Stimulated activated naive CD8-positive, alpha-beta T cell treated with anti-CD3 and anti-CD28 coated beads, Interleukin-15, amount 100 ng/mL, for 72 hours (primary cell): ENCODE data around the gene CCDC92B.
"Not testable (repeated sequence)": the region's sequence is repeated elsewhere in the genome, so short reads cannot be mapped to it uniquely, and the experiment has no call there.

Experiments
- ATAC-seq: fragments of 150-1000 bp; cut with Tn5 transposase; 2 replicates; pipeline ENCODE4 v1.10.0; 2021; ENCODE audit warnings: mild to moderate bottlenecking, moderate library complexity
- DNase-seq, 2 donors: peaks; one replicate each; pipeline ENCODE4 v3.0.0; 2021 to 2022
- H3K27ac Mint-ChIP-seq, 2 donors: one replicate each; pipeline ENCODE4 v1.8.0; 2022; ENCODE audit warnings: mild to moderate bottlenecking in 2 of 2, mixed read lengths in 2 of 2, moderate library complexity in 2 of 2
- H3K27me3 Mint-ChIP-seq: one replicate; pipeline ENCODE4 v1.8.0; 2022; ENCODE audit warnings: mixed read lengths
- H3K4me1 Mint-ChIP-seq: one replicate; pipeline ENCODE4 v1.8.0; 2022; ENCODE audit warnings: mild to moderate bottlenecking, mixed read lengths
- H3K4me3 Mint-ChIP-seq, 2 donors: one replicate each; pipeline ENCODE4 v1.8.0; 2022; ENCODE audit warnings: mild to moderate bottlenecking in 2 of 2, mixed read lengths in 2 of 2, moderate library complexity in 1 of 2
- H3K9me3 Mint-ChIP-seq, 2 donors: one replicate each; pipeline ENCODE4 v1.8.0; 2022; ENCODE audit warnings: mixed read lengths in 2 of 2

CCDC92B gene

DNA sequence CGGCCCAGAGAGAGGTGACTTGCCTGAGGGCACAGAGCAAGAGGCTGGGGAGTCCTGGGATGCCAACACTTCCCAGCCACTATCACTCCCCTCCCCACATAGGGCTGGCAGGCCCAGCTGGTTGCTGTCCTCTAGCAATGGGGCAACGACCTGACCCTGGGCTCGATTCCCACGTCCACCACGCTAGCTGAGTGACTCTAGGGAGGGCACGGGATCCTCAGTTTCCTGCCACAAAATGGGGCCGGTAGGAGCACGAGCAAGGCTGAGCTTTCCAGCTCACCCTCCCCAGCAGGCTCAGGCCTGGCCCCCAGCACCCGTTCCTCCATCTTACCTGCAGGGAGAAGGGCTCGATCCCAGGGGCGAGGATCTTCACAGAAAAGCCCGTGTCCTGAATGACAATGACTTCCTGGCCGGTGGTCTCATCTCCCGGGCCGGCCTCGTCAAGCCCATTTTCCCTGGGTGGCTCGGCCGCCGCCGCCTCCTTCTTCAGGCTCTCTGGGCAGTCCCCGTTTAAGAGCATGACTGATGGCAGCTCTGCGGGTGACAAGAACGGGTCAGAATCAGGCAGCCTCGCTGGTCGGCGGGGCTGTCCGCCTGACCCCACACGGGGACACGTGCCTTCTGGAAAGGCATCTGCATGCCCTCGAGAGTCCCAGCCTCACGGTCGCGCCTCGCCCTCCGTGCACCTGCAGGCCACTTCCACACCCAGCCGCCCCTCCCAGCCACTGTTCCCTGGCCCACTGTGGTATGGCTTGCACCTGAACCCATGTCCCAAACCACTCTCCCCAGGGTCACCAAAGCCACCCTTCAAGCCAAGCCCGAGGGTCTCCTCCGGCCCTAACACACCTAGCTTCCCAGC lies 45.2 kb downstream of the CCDC92B start:
- peaks cover 41% of the 10 kb centered on the region for H3K4me1 Mint-ChIP-seq
- peak overlapping the region in 1 of 2 donors; percentile 51 for H3K27ac Mint-ChIP-seq

DNA sequence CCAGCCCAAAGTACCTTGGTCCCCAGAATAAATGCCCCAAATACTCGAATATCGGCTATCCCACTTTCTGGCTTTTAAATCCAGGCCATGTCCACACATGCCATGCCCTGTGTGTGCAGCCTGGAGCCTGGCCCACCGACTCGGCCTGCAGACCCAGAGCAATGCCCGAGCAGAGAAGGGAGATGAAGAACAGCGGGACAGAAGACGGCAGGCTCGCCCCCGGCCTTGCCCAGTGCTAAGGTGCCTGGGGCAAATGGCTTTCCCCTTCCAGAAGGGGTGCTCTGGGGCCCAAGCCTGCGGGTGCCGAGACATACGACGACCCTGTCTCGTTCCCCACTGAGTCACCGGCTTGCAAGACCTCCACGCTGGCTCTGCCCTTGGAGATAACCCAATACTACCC lies 45.8 kb downstream of the CCDC92B start:
- H3K27ac Mint-ChIP-seq: no peak overlapping the region
- H3K4me3 Mint-ChIP-seq: no peak overlapping the region
- H3K4me1 Mint-ChIP-seq: peaks cover 34% of the 10 kb centered on the region
- no peak for DNase-seq
- H3K27me3 Mint-ChIP-seq: no peaks in the 10 kb centered on the region
- no peaks in the 10 kb centered on the region for H3K9me3 Mint-ChIP-seq
- ATAC-seq: no peak

More for the DNA sequence above, 45.2 kb downstream of the CCDC92B start:
- Mint-ChIP-seq H3K4me3 (no peak overlapping the region), H3K9me3 (no peaks in the 10 kb centered on the region), H3K27me3 (no peaks in the 10 kb centered on the region)
- no peak for ATAC-seq
- no peak for DNase-seq

DNA sequence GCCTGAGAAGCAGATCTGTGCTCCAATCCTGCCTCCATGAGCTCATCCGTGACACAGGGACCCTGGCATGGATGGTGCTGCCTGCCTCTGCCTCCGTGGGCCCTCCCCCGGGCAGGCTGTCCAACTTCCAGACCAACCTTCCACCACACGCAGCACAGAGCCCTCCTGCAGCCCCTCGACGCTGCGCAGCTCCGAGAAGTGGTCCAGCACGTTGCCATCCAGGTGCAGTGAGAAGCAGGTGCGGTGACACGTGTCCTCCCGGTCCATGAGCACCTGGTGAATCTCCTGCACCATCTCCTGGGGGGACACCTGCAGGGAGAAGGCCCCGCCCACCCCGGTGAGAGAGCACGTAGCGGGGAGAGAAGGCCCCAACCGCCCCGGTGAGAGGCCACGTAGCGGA lies 46.3 kb downstream of the CCDC92B start:
- Mint-ChIP-seq H3K4me3 (no peak overlapping the region), H3K27me3 (no peaks in the 10 kb centered on the region), H3K27ac (peak overlapping the region in 1 of 2 donors; percentile 34), H3K9me3 (no peaks in the 10 kb centered on the region), H3K4me1 (peaks cover 30% of the 10 kb centered on the region)
- DNase-seq (no peak), ATAC-seq (no peak)

DNA sequence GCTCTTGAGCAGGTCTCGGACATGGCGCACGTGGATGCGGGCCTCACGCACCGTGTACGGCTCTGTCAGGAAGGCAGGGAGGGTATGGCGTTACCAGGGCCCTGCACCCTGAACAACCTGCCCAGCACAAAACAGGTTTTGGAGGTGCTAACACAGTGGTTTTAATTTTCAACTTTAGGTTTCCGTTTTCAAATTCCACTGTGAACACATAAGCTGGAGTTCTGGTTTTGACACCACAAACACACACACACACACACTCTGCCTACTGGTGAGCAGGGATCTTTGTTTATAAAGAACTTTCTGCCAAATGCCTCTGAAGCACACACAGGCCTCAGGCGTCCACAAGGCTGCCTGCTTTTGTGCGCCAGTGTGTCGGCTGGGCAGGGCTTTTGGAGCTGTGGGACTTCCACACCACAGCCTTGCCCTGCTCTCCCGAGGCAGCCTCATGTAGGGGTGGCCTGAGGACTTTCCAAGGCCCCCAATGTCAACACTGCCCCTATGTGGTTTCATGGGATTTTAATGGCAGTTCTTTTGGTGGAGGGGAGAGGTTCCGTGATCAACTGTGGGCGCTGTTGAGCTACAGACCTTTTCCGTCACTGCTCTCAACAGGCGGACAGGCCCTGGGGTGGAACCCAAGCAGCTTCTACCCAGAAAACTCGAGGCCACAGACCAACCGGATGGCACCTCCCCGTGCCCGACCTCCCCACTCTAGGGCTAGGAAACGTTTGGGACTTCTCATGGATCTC lies 47.3 kb downstream of the CCDC92B start:
- peak overlapping the region in 1 of 2 donors; percentile 92 for H3K27ac Mint-ChIP-seq
- no peak for DNase-seq

DNA sequence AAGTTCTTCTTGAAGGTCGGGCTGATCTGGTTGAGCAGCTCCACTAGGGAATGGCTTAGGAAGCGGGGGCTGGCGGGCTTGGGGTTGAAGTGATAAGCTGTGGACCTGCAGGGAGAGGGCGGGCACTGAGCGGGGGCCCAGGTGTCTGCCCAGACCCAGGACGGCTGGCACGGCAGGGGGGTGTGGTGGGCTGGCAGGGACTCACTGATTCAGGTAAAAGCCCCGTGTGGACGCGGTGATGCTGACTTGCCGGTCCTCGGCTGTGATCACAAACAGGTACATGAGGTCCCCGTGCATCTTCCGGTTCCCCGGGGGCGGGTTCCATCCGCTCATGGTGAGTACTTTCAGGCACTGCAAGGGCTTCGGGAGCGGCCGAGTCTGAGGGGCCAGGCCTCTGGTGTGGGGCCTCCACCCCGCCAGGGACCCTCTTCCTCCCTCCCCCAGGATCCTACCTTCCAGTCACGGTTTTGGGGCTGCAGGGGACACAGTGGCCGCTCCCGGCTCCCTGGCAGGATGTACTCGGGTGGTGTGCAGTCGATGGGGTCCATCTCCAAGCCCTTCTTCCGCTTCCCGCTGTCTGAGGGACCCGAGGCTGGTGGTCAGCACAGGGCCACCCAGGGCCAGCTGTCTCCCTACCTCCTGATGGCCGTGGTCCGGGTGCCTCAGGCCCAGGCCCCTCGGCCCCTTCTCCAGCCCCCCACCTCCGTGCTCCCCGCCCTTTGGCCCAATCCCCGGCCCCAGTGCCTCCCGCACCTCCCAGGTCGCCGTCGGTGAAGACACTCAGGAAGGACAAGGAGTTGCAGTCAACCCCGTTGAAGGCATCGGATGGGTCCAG lies 48.1 kb downstream of the CCDC92B start:
- ATAC-seq (peak; percentile 21), DNase-seq (no peak)
- no peaks in the 10 kb centered on the region for H3K27me3 Mint-ChIP-seq
- H3K4me3 Mint-ChIP-seq: no peak overlapping the region
- peaks cover 15% of the 10 kb centered on the region for H3K4me1 Mint-ChIP-seq
- H3K9me3 Mint-ChIP-seq: no peaks in the 10 kb centered on the region
- H3K27ac Mint-ChIP-seq: no peak overlapping the region

More for the DNA sequence above, 47.3 kb downstream of the CCDC92B start:
- no peak for ATAC-seq
- Mint-ChIP-seq H3K4me3 (no peak overlapping the region), H3K4me1 (peaks cover 23% of the 10 kb centered on the region), H3K9me3 (no peaks in the 10 kb centered on the region), H3K27me3 (no peaks in the 10 kb centered on the region)

DNA sequence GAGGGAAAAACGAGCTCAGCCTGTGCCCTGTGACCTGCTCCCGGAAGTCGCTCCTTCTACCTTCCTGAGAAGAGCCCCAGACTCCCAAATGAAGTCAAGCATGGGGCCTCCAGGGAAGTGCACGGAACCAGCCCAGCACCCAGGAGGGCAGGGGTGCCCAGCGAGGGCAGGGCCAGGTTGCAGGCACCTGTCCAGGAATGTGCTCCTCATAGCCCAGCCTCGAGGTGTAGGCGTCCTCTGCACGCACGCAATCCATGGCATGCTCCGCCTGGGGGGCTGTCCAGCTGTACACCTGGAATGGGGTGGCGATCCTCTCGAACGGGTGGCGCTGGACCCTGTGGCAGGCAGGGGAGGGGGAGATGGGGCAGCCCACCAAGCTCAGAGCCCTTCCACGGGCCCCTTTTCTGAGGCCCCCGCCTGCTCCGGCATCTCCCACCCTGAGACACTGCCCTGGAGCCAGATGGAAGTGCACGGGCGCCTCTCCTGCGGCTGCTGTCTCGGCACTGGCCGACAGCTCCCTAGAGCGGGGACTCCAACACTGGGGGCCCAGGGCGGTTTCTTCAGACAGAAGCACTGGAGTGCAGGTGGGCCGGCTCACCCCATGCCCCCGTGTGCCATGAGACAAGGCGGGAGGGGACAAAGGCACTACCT lies 48.8 kb downstream of the CCDC92B start:
- ATAC-seq: no peak

DNA sequence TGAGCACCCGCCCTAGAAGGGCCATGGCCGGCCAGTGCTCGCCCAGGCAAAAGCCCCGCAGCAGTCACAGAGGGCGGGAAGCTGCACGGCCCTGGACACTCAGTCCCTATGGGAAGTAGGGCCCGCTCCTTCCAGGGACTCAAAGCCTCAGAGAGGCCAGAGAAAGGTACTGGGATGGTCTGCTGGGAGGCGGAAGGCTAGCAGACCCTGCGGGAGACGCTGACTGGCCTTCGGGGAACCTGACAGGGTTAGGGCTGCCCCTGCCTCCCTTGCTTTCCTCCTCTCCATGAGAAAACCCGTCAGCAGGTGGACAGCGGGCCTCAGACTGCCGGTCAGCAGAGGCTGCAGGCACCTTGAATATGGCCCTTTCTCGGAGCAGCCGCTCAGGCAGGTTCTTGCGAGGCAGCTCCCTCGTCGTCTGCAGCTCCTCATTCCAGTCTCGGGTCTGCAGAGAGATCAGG lies 49.4 kb downstream of the CCDC92B start:
- H3K9me3 Mint-ChIP-seq: no peaks in the 10 kb centered on the region
- H3K27ac Mint-ChIP-seq: no peak overlapping the region
- no peak overlapping the region for H3K4me3 Mint-ChIP-seq
- DNase-seq (no peak), ATAC-seq (no peak)
- no peaks in the 10 kb centered on the region for H3K27me3 Mint-ChIP-seq
- peaks cover 2% of the 10 kb centered on the region for H3K4me1 Mint-ChIP-seq

More for the DNA sequence above, 48.8 kb downstream of the CCDC92B start:
- Mint-ChIP-seq H3K4me3 (no peak overlapping the region), H3K9me3 (no peaks in the 10 kb centered on the region), H3K27ac (no peak overlapping the region), H3K4me1 (peaks cover 7% of the 10 kb centered on the region), H3K27me3 (no peaks in the 10 kb centered on the region)
- DNase-seq: no peak

DNA sequence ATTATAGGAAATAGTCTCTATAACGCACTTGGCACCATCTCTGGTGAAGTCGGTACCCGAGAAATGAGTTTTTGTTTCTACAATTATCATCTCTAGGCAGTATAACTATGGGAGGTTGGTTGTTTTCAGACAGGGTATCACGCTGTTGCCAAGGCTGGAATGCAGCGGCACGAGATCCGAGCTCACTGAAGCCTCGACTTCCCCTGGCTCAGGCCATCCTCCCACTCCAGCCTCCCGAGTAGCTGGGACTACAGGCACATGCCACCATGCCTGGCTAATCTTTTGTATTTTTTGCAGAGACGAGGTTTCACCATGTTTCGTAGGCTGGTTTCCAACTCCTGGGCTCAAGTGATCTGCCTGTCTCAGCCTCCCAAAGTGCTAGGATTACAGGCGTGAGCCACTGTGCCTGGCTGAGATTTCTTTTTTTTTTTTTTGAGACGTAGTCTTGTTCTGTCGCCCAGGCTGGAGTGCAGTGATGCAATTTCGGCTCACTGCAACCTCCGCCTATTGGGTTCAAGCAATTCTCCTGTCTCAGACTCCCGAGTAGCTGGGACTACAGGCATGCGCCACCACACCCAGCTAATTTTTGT lies 50.1 kb downstream of the CCDC92B start:
- not testable (repeated sequence) for H3K27ac Mint-ChIP-seq, ATAC-seq

DNA sequence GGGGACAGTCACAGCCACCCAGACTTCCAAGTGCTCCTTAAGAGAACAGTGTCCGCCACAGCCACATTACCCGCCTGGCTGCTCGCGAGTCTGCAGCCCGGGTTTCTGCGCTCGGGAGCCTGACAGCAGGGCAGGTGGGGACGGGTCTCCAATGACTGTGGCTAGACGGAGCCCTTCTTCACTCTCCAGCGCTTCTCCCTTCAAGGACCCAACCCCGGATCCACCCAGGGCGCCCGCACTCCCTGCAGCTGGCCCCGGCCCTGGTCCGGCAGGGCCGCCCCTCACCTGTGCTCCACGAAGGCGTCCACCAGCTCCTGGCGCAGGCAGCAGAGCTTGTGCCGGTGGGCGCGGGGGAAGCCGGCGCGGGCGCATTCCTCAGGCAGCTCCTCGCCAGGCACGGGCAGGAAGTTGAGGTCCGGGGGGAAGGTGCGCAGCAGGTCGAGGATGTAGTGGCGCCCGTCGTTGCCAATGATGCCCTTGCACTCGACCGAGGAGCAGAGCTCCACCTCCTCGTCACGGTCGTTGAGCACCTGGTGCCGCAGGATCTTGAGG lies 51.8 kb downstream of the CCDC92B start:
- no peaks in the 10 kb centered on the region for H3K27me3 Mint-ChIP-seq
- ATAC-seq: no peak
- no peaks in the 10 kb centered on the region for H3K4me1 Mint-ChIP-seq
- DNase-seq: no peak
- H3K4me3 Mint-ChIP-seq: no peak overlapping the region
- H3K9me3 Mint-ChIP-seq: no peaks in the 10 kb centered on the region
- H3K27ac Mint-ChIP-seq: no peak overlapping the region

More for the DNA sequence above, 50.1 kb downstream of the CCDC92B start:
- not testable (repeated sequence) for H3K4me1 Mint-ChIP-seq, H3K9me3 Mint-ChIP-seq, H3K4me3 Mint-ChIP-seq, H3K27me3 Mint-ChIP-seq, DNase-seq

DNA sequence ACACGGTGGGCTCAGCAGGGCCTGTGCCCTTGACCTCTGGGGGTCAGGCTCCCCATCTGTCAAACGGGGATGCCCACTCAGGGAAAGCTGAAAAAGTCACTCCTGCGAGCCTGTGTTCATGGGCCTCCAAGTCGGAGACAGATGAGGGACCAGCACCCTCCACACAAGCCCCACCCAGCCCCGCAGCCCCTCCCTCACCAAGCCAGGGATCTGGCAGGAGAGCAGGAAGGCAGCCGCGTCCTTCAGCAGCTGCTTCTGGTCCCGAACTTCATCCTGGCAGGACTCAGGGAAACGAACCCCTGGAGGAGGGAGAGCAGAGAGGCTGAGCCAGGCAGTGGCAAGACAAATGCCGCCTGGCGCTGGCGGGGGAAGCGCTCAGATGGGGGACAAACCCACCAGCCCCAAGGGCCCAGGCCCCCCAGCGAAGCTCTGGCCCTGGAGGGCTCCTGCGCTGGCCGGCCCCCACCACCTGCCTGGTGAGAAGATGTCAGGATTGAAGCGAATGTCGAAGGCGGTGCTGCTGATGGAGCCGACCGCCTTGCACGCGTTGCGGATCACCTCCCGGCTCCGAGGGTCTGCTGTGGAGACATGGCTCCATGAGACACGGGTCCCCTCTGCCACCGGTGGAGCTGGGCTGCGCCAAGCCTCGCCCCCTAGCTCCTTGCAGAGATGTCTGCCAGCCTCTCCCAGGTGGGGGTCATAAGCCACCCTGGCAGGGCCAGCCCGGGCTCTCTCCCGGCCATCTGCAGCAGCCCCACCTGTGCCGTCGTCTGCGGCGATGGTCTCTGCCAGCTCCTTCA lies 53.3 kb downstream of the CCDC92B start:
- Mint-ChIP-seq H3K27me3 (no peaks in the 10 kb centered on the region), H3K27ac (no peak overlapping the region), H3K9me3 (no peaks in the 10 kb centered on the region), H3K4me1 (no peaks in the 10 kb centered on the region), H3K4me3 (no peak overlapping the region)
- DNase-seq (no peak), ATAC-seq (no peak)

DNA sequence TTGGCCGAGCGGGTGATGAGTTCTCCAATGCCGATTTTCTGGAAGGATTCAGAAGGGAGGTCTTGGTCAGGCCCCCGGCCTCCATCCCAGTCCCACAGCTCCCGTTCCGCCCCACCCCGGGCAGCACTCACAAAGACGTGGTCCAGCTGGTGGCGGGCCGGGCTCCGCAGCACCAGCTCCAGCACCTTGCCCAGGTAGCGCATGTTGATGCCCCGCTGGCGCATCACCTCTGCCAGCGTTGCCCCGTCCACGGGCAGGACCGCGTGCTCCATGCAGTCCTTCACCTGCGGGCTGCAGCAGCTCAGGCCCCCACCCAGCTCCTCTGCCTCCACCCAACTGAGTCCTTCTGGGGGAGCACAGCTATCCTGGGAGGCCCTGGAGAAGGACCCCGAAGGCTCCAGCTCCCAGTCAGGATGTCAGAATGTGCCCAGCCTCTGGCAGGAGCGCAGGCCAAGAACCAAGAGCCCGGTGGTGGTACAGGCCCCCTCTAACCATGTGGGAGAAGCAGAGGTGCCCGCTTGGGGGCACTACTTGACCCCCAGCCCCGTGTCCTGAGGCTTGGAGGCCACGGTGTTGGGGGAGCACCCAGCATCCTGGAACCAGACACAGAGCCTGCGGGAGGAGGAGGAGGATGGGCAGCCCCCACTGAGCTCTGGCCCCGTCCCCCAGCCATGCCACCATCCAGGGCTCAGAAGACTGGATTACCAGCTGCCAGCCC lies 54.0 kb downstream of the CCDC92B start:
- no peak overlapping the region for H3K4me3 Mint-ChIP-seq
- peak overlapping the region in 1 of 2 donors; percentile 6 for H3K27ac Mint-ChIP-seq
- H3K4me1 Mint-ChIP-seq: no peaks in the 10 kb centered on the region
- ATAC-seq (no peak), DNase-seq (peak in 1 of 2 donors; percentile 6)
- H3K27me3 Mint-ChIP-seq: no peaks in the 10 kb centered on the region
- H3K9me3 Mint-ChIP-seq: no peaks in the 10 kb centered on the region

DNA sequence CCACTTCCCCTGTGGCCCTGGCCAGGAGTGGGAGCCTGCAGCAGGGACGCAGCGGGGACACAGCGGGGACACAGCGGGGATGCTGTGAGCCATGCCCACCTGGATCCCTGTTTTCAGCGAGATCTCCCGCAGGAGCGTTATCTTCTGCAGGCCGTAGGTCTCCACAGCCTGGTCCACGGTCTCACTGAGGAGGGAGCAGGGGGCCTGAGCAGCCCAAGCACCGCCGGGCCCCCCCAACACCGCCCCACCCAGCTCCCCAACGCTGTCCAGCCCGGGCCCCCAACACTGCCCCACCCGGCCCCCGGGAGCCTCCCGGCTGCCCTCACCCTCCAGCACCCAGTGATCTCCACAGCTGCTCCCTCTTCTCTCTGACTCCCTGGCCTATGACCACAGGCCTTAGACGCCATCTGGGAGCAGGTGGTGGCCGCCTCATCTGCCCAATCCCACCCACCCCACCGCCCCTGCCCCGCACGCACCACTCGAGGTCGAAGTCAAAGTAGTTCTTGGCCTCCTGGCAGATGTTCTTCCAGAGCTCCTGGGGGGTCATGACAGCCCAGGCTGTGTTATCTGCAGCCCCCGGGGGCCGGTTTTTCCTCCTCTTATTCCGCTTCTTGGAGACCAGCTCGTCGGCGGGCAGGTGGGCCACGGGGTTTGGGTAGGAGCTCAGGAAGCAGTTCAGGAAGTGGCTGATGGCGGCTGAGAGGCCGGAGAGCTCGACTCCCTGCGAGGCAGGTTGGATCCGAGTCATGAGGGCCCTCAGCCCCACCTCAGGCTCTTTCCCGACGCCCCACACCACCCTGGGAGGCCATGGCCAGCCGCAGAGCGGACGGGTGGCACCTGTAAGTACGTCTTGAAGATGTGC lies 54.8 kb downstream of the CCDC92B start:
- no peak for ATAC-seq
- DNase-seq: peak in 1 of 2 donors; percentile 9
- Mint-ChIP-seq H3K4me1 (no peaks in the 10 kb centered on the region), H3K27ac (no peak overlapping the region), H3K4me3 (no peak overlapping the region), H3K9me3 (no peaks in the 10 kb centered on the region), H3K27me3 (no peaks in the 10 kb centered on the region)
